Stimulated activated CD8-positive, alpha-beta memory T cell treated with anti-CD3 and anti-CD28 coated beads, Interleukin-15, amount 100 ng/mL, for 24 hours (primary cell): ENCODE measurements around the gene FKBP1A.

Experiments used
- DNase-seq: peaks from one replicate; pipeline ENCODE4 v3.0.0-alpha.2; 2020; ENCODE audit warnings: low read depth

The FKBP1A gene

DNA sequence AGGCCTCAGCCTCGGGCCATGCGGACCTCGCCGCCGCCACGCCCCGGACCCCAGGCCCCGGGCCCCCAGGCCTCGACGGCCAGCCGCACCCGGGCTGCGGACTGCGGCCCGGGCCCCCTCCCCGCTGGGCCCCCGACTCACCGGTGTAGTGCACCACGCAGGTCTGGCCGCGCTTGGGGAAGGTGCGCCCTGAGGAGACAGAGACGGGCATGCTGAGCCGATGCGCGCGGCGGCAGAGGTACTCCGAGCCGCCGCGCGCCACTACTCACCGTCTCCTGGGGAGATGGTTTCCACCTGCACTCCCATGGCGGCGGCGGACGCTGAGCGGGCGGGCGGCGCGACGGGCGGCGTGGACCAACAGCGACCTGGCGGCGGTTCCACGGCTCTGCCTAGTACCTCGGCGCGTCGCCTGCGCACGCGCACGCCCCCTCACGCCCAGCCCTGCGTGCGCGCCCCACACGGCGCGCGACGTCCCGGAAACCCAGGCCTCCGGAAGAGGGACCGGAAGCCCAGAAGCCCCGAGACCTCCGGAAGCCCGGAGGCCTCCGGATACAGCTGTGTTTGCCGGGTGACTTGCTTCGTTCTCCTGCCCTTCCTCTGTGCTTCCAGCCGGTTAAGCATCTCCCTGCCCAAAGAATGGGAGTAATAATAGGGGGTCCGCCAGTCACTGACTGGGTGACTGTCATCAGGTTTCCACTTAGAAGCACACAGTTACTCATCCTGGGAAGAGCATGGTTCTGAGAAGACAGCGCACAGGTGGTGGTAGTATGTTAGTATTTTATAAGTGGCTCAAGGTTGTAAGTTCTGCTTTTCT, at the start of gene FKBP1A:
Gene FKBP1A (minus strand): TSS at position 362 of the 814 bp plus-strand sequence. CDS start 56 bp downstream, at position 306.
- DNase-seq: peak; percentile 83

DNA sequence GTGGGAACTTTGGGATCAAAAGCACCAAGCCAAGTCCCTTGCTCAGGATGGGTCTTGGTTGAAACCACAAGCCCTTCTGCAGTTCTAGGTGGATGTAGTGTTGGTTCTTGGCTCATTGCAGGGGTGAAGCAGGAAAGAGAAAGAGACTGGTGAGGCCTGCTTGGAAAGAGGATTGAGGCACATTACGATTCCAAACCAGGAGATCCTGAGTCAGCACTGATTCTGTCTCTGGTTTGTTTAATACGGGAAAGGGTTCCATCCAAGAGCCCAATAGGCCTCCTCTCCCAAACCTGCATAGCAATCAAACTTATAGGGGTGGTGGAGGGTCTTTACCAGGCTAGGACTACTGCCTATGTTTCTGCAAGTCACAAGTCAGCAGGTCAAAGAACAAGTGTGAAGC, 49.5 kb upstream of the FKBP1A start:
- DNase-seq: no peak

DNA sequence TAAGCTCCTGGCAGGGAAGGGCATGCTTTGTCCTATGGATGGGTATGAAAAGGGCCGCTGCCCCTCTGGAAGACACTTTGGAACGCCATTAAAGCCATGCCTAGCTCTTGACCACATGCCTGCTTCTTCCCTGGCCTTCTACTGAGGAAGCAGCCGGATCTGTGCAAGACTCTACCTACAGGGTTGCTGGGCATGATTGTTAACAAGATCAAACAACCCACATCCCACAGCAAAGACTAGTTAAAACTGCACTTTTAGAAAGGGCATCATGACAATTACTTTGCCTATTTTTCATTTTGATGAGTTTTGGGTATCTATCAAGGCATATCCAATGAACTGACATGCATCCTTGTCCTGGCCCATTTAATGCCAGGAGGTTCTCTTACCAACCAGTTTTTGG, 48.3 kb upstream of the FKBP1A start:
- DNase-seq: no peak

DNA sequence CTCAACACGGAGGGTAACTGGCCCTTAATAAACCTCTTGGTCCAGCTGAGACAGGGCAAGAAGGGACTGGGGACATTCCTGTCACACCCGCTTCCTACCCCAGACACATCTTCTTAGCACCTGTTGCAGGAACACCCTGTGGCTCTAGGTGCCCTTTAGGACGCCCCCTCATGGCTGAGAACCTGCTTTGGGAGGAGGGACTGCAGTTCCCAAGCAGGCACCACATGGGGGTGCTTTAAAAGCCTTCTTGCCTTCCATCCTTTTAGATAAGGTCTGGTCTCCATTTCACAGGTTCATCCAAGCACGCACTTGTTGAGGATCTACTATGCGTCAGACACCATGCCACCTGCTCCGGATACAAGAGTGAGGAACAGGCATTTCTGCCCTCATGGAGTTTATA, 47.2 kb upstream of the FKBP1A start:
- no peak for DNase-seq

DNA sequence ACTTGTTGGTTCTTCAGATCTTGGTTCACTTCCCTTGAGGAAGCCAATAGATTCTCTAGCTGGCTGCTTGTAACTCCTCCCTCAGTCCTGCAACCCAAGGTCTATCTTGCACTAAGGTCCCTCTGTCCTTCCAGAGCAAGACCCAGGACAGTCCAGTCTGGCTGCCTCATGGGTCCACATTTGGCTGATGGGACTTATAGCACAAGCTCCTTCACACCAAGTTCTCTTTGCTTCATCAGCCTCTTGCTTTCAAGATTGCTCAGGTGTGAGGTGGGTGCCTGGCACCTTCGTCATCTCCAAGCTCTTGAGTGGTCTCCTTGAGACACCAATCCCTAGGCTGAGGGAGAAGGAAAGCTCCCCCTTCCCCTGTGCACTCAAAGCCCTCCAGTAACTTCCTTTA, 45.5 kb upstream of the FKBP1A start:
- no peak for DNase-seq

DNA sequence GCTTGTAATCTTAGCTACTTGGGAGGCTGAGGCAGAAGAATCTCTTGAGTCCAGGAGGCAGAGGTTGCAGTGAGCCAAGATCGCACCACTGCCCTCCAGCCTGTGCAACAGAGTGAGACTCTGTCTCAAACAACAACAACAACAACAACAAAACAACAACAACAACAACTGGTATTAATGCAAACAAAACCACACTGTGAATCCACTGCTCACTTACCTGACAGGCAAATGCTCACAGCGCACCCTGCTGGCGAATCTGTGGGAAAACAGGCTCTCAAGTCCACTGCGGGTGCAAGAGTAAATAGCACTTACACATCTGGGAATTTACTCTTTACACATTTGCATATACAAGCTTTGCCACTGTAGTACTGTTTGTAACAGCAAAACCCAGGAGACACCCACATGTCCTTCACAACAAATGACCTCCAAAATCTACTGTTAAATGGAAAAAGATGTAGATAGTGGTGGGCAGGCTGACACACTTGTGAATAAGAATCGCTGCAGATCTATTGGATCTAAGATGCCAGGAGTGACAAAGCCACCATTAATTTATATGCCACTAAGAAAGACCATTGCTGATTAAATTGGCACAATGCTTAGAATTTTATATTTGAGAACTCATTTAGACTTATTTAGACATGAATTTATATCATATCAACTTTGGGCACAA, 44.5 kb upstream of the FKBP1A start:
- peak; percentile 47 for DNase-seq

DNA sequence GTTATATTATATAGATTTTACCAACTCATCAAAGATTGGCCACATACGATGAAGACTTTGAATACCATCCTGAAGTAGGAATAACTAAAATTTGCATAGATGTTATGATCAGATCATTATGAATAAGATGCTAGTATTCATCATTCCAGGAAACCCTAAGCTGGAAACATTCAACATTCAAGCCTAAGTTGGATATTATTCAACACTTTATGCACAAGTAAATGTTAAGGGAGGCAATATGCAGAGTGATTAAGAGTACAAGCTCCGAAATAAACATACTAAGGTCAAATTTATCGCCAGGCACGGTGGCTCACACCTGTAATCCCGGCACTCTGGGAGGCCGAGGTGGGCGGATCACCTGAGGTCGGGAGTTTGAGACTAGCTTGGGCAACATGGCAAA, 43.4 kb upstream of the FKBP1A start:
- no peak for DNase-seq

DNA sequence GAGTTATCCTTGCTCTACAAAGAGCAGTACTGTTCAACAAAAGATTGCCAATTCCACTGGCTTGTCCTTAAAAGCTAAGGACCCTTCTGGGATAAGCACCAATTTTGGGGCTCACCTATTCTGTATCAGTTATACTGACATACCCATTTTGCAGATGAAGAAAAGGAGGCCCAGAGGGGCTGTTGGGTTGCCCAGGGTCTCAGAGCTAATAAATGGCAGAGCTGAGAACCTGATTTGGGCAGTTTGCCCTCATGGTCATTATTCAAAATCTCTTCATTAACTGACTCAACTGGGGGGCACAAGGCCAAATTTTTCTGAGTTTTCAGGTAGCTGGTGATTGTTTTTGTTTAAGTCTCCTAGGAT, 42.5 kb upstream of the FKBP1A start:
- no peak for DNase-seq

DNA sequence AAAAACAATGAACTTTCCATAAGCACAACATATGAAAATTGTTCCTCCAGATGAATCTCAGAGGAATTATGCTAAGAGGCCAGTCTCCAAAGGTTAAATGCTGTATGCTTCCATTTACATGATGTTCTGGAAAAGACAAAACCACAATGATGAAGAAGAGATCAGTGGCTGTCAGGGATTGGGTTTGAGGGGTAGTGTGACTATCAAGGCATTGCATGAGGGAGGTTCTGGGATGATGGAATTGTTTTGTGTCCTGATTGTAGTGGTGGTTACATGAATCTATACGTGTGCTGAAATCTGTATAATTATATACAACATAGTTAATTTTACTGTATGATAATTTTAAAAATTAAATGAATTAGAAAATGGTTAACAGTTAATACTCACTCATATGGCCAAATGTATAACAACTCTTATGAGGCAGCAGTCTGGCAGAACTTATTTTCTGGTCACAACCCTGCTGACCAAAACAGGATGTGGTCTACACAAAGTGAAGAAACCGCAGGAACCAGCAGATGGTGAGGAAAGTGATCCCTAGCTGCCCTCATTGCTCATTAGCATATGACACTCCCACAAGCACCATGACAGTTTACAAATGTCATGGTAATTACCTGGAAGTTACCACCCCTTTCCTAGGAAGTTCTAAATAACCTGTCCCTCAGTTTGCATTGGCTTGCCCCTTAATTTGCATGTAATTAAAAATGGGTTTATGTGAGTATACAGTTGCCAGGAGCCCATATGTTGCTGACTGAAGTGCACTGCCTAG, 41.9 kb upstream of the FKBP1A start:
- DNase-seq: peak; percentile 8

DNA sequence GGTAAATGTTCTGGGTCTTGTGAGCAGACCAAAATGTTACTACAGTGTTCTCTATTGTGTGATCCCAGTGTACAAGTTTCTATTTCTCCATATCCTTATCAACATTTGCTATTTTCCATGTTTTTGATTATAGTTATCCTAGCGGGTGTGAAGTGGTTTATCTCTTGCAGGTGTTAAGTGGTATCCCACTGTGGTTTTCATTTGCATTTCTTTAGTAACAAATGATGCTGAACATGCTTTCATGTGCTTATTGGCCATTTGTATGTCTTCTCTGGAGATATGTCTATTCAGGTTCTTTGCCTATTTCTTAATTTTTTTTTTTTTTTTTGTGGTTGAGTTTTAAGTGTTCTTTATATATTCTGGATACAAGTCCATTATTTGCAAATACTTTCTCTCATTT, 38.3 kb upstream of the FKBP1A start:
- DNase-seq: no peak

DNA sequence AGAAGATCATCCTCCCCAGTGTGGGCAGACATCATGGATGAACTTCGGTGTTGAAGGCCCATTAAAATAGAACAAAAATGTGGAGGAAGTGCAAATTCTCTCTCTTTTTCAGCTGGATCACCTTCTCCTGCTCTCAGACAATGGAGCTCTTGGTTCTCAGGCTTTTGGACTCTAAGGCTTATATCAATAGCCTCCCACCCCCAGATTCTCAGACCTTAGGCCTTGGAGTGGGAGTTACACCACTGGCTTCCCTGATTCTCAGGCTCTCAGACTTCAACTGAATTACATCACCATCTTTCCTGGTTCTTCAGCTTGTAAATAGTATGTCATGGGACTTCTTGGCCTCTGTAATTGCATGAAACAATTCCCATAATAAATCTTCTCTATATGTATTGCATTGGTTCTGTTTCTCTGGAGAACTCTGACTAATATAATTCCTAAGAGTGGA, 37.2 kb upstream of the FKBP1A start:
- no peak for DNase-seq

DNA sequence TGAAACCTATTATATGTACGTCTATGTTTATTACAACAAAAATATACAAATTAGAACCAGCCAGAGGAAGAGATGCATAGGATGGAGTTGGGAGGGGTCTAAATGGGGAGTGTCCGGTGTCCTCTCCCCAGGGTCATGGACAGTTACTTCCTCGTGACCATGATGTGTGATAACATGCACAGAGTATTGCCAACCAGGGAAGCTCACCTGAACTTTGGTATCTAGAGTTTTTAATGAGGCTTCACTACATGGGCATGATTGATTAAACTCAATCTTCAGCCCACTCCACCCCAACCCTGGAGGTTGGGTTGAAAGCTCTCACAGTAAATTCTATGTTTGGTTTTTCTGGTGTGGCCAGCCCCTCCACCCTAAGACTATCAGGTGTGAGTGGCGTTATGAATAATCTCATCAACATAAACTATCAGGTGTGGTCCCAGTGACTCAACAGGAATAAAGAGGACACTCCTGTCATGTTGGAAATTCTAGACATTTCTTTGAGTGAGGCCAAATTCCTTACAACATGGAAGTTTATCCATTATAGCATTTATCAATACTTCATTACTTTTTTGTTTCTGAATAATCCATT, 36.4 kb upstream of the FKBP1A start:
- no peak for DNase-seq

DNA sequence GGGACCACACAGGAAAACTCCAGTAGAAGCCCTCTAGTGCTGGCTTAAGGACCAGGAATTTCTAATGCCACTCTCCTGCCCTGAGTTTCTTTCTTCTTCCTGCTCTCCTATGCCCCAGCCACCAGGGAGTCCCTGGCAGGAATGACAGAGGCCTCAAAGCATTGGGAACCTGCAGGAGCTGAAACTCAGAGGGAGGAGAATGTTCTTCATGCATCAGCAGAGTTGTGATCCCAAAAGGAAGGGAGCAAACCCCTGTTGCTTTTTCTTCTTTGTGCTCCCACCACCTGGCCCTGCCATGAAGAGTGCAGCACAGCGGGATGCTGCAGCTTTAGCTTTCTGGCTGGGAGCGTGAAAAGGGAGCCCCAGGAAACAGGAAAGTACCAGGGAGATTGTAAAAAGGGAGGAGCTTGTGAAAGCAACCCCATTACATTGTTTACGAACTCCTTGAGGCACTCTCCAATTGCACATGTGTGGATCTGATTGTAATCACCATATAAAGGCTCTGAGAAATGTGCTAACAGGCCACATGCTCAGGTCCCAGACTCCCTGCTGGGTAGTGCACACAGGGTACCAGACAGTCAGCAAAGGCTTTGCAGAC, 34.7 kb upstream of the FKBP1A start:
- no peak for DNase-seq

DNA sequence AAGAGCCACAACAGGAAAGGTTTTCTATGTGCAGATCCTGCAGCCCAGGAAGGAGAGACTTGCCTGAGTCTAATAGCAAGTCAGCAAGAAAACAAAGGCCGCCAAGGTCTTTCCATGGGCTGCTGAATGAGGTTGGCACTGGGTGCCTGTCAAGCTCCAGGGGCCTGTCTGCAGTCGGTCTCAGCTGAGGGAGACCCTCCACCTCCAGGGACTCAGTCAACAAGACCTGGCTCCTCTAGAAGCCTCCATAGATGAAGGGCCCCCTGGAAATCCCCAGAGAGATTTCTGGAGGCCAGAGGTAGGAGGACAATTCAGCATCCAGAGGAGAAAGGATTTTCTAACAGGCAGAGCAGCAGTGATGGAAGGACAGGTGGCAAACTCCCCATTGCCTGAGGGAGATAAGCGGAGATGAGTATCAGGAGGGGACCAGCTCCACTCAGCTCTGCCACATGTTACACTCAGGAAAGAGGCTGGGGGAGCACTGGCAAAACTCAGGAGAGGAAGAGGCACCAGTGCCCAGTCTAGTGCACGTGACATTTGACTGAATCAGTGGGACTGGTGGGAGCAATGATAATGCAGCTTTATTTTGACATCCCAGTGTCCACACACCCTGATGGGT, 33.5 kb upstream of the FKBP1A start:
- DNase-seq: no peak

DNA sequence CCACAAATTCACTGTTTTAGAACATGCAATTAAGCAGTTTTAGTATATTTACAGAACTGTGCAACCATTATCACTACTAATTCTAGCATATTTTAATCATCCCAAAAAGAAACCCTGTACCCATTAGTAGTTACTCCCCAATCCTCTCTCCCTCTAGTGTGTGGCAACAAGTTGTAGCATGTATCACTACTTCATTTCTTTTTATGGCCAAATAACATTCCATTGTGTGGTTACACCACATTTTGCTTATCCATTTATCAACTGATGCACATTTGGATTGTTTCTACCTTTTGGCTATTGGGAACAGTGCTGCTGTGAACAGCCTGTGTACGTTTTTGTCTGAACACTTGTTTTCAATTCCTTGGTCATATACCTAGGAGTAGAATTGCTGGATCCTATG, 31.5 kb upstream of the FKBP1A start:
- no peak for DNase-seq

DNA sequence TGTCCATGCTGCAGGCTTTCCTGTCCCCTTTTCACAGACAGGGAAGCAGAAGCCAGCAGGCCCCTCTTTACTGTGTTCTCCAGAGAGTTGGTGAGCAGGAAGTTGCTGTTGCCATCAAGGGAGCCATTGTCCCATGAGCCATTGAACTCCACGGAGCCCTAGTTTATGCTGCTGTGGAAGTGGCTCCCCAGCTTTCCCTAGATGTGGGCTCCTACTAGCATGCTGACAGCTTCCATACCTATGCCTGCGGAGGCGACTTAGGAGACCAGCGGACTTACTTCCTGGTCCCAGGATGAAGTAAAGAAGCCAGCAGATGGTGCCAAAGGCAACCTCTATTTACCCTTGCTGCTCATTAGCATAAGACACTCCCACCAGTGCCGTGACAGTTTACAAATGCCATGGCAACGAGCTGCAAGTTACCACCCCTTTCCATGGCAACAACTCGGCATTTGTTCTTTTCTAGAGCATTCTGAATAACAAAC, 30.8 kb upstream of the FKBP1A start:
- no peak for DNase-seq

DNA sequence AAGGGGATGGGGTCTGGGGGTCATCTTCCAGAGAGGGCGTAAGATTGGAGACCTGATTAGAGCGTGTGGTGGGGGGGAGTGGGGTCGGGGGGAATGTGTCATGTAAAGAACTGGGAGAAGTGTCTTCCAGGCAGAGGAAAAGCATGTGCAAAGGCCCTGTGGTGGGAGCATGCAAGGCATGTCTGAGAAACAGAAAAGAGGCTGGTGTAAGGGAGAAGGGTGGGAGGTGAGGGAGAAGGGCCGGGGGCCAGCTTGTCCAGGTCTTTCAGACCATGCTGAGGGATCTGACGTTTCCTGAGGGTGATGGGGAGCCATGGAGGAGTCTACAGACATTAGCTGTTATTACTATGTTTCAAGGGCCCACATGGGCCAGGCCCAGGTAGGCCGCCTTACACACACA, 30.4 kb upstream of the FKBP1A start:
- no peak for DNase-seq

DNA sequence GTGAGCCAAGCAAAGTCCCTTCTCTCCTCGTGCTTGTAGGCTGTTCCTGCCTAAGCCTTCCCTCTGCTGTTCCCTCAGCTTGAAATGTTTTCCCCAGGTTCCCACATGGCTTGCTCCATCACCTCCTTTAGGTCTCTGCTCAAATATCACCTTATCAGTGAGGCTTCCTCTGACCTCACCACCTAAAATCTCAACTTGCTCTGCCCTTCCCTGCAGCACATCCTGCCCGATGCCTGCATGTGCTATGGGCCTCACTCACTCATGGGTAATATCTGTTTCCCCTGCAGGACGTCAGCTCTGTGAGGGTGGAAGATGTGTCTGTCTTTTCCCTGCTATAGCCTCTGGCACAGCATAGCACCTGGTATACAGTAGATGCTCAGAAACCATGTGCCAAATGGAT, 29.9 kb upstream of the FKBP1A start:
- no peak for DNase-seq

DNA sequence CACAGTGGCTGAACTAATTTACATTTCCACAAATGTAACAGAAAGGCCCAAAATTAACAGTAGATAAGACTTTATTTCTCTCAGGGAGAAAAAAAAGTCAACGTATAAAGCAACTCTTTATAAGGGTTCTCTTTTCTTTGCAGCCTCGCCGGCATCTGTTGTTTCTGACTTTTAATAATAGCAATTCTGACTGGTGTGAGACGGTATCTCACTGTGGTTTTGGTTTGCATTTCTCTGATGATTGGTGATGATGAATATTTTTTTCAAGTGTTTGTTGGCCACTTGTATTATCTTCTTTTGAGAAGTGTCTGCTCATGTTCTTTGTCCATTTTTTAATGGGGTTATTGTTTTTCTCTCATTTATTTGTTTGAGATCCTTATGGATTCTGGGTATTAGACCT, 27.2 kb upstream of the FKBP1A start:
- DNase-seq: no peak

DNA sequence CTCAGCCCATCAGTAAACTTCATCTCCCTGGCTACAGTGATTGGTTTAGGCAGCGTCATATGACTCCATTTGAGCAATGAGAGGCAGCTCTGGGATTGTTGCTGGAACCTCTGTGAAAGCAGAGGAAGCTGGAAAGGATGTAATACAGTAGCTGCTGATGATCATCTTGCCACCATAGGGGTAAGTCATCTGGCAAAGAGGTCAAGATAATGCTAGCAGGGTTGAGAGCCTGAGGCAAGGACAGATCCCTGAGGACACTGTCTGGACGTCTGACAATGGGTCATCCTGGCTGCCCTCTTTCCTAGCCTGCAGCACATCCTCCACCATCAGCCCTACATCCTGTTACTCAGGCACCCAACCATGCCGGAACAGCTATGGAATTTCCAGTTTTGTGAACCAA, 25.5 kb upstream of the FKBP1A start:
- no peak for DNase-seq

DNA sequence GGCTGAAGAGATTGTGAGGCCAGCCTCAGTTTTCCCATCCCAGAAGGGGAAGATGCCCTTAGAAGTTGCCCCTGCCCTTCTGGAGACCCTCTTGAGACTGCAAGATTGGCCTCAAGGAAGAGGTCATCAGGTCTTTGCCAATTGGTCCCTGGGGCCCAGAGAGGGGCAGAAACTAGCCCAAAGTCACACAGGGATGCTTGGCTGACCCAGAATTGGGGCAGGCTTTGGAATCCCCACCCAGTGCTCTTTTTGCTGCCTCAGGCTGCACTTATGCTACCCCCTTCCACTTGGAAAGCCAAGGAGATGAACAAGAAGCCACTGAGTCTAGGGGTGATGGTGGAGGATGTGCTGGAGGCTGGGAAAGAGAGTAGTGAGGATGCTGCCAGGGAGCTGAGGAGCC, 24.9 kb upstream of the FKBP1A start:
- no peak for DNase-seq

DNA sequence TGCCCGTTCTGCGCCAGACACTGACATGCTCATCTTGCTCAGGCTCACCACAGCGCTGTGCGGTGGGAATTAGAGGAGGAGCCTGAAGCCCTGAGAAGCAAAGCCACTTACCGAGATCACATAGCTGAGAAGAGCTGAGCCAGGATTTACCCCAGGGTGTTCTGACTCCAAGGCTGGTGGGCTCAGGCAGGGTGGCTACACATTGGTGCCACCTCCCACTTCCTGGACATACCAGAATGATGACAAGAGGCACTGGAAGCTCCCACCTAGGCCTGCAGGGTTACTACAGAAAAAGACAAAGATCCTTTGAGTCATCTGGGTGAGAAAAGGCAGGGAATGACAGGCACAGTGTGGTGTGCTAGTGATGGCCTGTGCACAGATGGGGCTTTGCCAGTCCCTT, 24.4 kb upstream of the FKBP1A start:
- DNase-seq: no peak
